Naive thymus-derived CD4-positive, alpha-beta T cell (primary cell): ENCODE measurements around the gene SPAAR. TPM values are rescaled to one million over a fixed set of nuclear protein-coding genes. Genes with fewer than 3 reads are reported as not detected.
A peak's percentile ranks its signal among the peaks of the same experiment; 100 is the strongest.
"Not testable (repeated sequence)": the region's sequence is repeated elsewhere in the genome, so short reads cannot be mapped to it uniquely, and the experiment has no call there.

Experiments
- ATAC-seq: fragments of 150-1000 bp; cut with Tn5 transposase; 2 replicates; pipeline ENCODE4 v1.10.0; 2021; ENCODE audit warnings: mild to moderate bottlenecking, moderate library complexity
- CTCF ChIA-PET: fragments of 350-600 bp; sonication (Branson Sonifier 250); formaldehyde crosslinking; loops from one replicate; lab custom pipeline; 2021; ENCODE audit warnings: antibody characterized with exemption; lab: Charles Lee
- POLR2A ChIA-PET: fragments of 350-600 bp; sonication (Branson Sonifier 250); formaldehyde crosslinking; loops from one replicate; lab custom pipeline; 2021; ENCODE audit warnings: antibody characterized with exemption, inconsistent platforms; lab: Charles Lee
- DNase-seq, 9 donors: peaks; one replicate each; pipeline versions ENCODE4 v3.0.0 to v3.0.0-alpha.2; 2020 to 2022; ENCODE audit warnings: mixed read lengths in 1 of 9
- H3K27ac ChIP-seq: one replicate; pipeline ENCODE4 v1.7.0; 2013; ENCODE audit warnings: mild to moderate bottlenecking, low read depth, low read length, moderate library complexity
- H3K27me3 ChIP-seq, 2 donors: one replicate each; pipeline ENCODE4 v1.7.0; 2013; ENCODE audit warnings: low read length in 2 of 2, mild to moderate bottlenecking in 2 of 2, moderate library complexity in 2 of 2; ENCODE audit not compliant: control insufficient read depth in 2 of 2, insufficient read depth in 2 of 2
- H3K36me3 ChIP-seq, 3 experiments: 1 replicate in 2 of 3; 2 replicates in 1 of 3; pipeline ENCODE4 v1.7.0; 2013; ENCODE audit warnings: low read length in 3 of 3, mild to moderate bottlenecking in 3 of 3, moderate library complexity in 1 of 3; ENCODE audit not compliant: insufficient read depth in 3 of 3, control insufficient read depth in 2 of 3
- H3K4me1 ChIP-seq, 2 donors: one replicate each; pipeline ENCODE4 v1.7.0; 2013; ENCODE audit warnings: low read length in 2 of 2, mild to moderate bottlenecking in 2 of 2, moderate library complexity in 1 of 2; ENCODE audit not compliant: control insufficient read depth in 2 of 2, insufficient read depth in 2 of 2
- H3K4me3 ChIP-seq: 2 replicates; pipeline ENCODE4 v1.7.0; 2013; ENCODE audit warnings: mild to moderate bottlenecking, low read length
- H3K9me3 ChIP-seq, 3 experiments: 1 replicate in 2 of 3; 2 replicates in 1 of 3; pipeline ENCODE4 v1.7.0; 2013; ENCODE audit warnings: low read length in 3 of 3; ENCODE audit not compliant: control insufficient read depth in 2 of 3
- H3K27ac Mint-ChIP-seq, 9 donors: one replicate each; pipeline ENCODE4 v1.8.0; 2020 to 2022; ENCODE audit warnings: mixed read lengths in 9 of 9, mild to moderate bottlenecking in 8 of 9, moderate library complexity in 5 of 9, inconsistent platforms in 2 of 9
- H3K27me3 Mint-ChIP-seq, 5 donors: one replicate each; pipeline ENCODE4 v1.8.0; 2021 to 2022; ENCODE audit warnings: mixed read lengths in 5 of 5, mild to moderate bottlenecking in 1 of 5
- H3K36me3 Mint-ChIP-seq, 5 donors: one replicate each; pipeline ENCODE4 v1.8.0; 2020 to 2022; ENCODE audit warnings: mixed read lengths in 5 of 5, mild to moderate bottlenecking in 3 of 5, inconsistent platforms in 1 of 5
- H3K4me1 Mint-ChIP-seq, 7 donors: one replicate each; pipeline ENCODE4 v1.8.0; 2020 to 2022; ENCODE audit warnings: mixed read lengths in 7 of 7, mild to moderate bottlenecking in 3 of 7, inconsistent platforms in 1 of 7
- H3K4me3 Mint-ChIP-seq, 10 donors: one replicate each; pipeline ENCODE4 v1.8.0; 2020 to 2022; ENCODE audit warnings: mild to moderate bottlenecking in 10 of 10, mixed read lengths in 10 of 10, moderate library complexity in 6 of 10, inconsistent platforms in 2 of 10
- H3K9me3 Mint-ChIP-seq, 11 donors: one replicate each; pipeline ENCODE4 v1.8.0; 2020 to 2022; ENCODE audit warnings: mixed read lengths in 11 of 11, mild to moderate bottlenecking in 4 of 11, inconsistent platforms in 1 of 11, moderate library complexity in 1 of 11
- intact Hi-C, 2 donors: fragments of 100-400 bp; cut with micrococcal nuclease; formaldehyde crosslinking; loops; one replicate each; pipeline ENCODE4 v1.15.1; 2023
- polyA plus RNA-seq, 2 donors: library from polyadenylated mRNA; unstranded; fragments of 300-500 nt; fragmentation: Illumina TruSeq; gene quantifications; one replicate each; pipeline ENCODE4 v1.2.3, GENCODE V29; 2021
- total RNA-seq, 6 experiments: library from RNA in 5 of 6; stranded (reverse) in 5 of 6; gene quantifications; 1 replicate in 5 of 6; 2 replicates in 1 of 6; pipeline ENCODE4 v1.2.3 and lab custom pipeline; 2021 to 2026

The SPAAR gene
- total and polyA plus RNA-seq, 7 experiments from 2014 or later = not detected

DNA sequence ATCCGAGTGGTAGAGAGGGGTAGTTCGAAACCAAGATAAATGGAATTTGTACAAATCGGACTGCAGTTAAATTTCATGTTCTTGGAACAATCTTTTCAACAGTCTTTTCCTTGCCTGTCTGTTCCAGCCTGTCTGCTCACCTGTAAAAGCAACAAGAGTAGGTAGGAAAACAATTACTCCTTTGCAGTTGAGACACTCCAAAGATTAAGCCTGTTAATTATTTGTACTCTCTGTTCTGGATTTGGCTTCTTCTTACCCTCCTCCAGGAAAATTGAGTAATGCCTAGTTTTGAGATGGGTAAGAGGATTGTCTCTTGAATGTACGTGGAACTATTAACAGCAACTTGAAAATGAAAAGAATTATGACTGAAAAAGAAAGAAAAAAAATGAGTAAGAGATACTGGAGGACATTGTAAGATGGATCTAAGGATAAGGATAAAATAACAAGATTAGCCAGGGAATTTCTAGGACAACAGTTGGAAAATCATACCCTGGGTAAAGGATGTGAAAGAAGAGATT, 24.3 kb downstream of the SPAAR start:
- peak overlapping the region in 6 of 9 donors; percentile 13 to 82 (median 56) for H3K27ac Mint-ChIP-seq
- H3K9me3 Mint-ChIP-seq = peaks cover 0 to 10% (median 3%) of the 10 kb centered on the region in 11 donors
- CTCF ChIA-PET = interaction anchor here (0.9 kb wide), 1 partner anchor 12 kb away, joined by 5 read pairs; no protein-coding TSS in a partner anchor

DNA sequence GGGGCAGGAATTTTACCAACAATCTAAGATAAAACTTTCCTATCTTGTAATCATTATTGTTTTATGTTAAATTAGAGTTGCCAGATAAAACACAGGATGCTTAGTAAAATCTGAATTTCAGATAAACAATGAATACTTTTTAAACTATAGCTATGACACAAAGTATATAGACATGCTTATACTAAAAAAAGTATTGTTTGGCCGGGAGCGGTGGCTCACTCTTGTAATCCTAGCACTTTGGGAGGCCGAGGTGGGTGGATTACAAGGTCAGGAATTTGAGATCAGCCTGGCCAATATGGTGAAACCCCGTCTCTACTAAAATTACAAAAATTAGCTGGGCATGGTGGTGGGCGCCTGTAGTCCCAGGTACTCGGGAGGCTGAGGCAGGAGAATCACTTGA, 24.8 kb downstream of the SPAAR start:
- intact Hi-C loops, H3K27me3 ChIP-seq, H3K36me3 ChIP-seq, H3K36me3 Mint-ChIP-seq, H3K27ac ChIP-seq, H3K4me3 ChIP-seq, DNase-seq, ATAC-seq, POLR2A ChIA-PET, H3K9me3 ChIP-seq: not testable (repeated sequence)
- Mint-ChIP-seq H3K27ac (peak overlapping the region in 4 of 9 donors; percentile 13 to 82 (median 60)), H3K4me3 (peak overlapping the region in 1 of 10 donors; percentile 74), H3K9me3 (peaks cover 0 to 10% (median 3%) of the 10 kb centered on the region in 11 donors), H3K4me1 (peaks cover 26 to 61% (median 48%) of the 10 kb centered on the region in 7 donors), H3K27me3 (peaks cover 0 to 11% (median 0%) of the 10 kb centered on the region in 5 donors)
- CTCF ChIA-PET = interaction anchor here (0.6 kb wide), 1 partner anchor 22 kb away, joined by 4 read pairs; no protein-coding TSS in a partner anchor
- peaks cover 0 to 22% of the 10 kb centered on the region in 2 donors for H3K4me1 ChIP-seq

More for the DNA sequence above, 24.3 kb downstream of the SPAAR start:
- Histone ChIP-seq H3K27me3 (no peaks in the 10 kb centered on the region), H3K4me3 (no peak overlapping the region), H3K27ac (no peak overlapping the region), H3K4me1 (peaks cover 0 to 18% of the 10 kb centered on the region in 2 donors), H3K9me3 (no peaks in the 10 kb centered on the region), H3K36me3 (no peaks in the 10 kb centered on the region)
- H3K4me1 Mint-ChIP-seq = peaks cover 23 to 60% (median 43%) of the 10 kb centered on the region in 7 donors
- peaks cover 0 to 16% (median 0%) of the 10 kb centered on the region in 5 donors for H3K27me3 Mint-ChIP-seq
- peak overlapping the region in 4 of 10 donors; percentile 7 to 74 (median 34) for H3K4me3 Mint-ChIP-seq
- ATAC-seq (no peak), DNase-seq (no peak)
- POLR2A ChIA-PET = no interaction called here
- intact Hi-C loops = no loop called here
- H3K36me3 Mint-ChIP-seq = peaks cover 0 to 8% (median 6%) of the 10 kb centered on the region in 5 donors

DNA sequence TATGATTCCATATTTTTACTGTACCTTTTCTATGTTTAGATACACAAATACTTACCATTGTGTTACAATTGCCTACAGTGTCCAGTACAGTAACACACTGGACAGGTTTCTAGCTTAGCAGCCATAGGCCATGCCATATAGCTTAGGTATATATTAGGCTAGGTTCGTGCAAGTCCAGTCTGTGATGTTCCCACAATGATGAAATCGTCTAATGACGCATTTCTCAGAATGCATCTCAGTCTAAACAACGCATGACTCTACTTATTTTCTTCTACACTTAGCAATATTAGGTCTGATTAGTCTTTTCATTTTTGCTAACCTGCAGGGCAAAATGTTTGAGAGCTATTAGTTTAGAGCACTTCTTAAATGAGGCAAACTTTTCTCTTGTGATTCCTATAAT, 26.0 kb downstream of the SPAAR start:
- no peaks in the 10 kb centered on the region for H3K9me3 ChIP-seq
- DNase-seq (no peak), ATAC-seq (no peak)
- ChIA-PET POLR2A (interaction anchor here (1.5 kb wide), 1 partner anchor 9 kb away, joined by 4 read pairs; no protein-coding TSS in a partner anchor), CTCF (interaction anchor here (0.6 kb wide), 1 partner anchor 33 kb away, joined by 3 read pairs; no protein-coding TSS in a partner anchor)
- no peak overlapping the region for H3K4me3 ChIP-seq
- intact Hi-C loops = no loop called here
- no peak overlapping the region for H3K27ac ChIP-seq
- peaks cover 4 to 34% of the 10 kb centered on the region in 2 donors for H3K4me1 ChIP-seq
- Mint-ChIP-seq H3K4me1 (peaks cover 31 to 70% (median 60%) of the 10 kb centered on the region in 7 donors), H3K27me3 (peaks cover 0 to 4% (median 0%) of the 10 kb centered on the region in 5 donors), H3K4me3 (no peak overlapping the region), H3K9me3 (peaks cover 0 to 7% (median 3%) of the 10 kb centered on the region in 11 donors), H3K36me3 (peaks cover 0 to 8% (median 6%) of the 10 kb centered on the region in 5 donors), H3K27ac (no peak overlapping the region)
- H3K27me3 ChIP-seq = no peaks in the 10 kb centered on the region
- H3K36me3 ChIP-seq = no peaks in the 10 kb centered on the region

DNA sequence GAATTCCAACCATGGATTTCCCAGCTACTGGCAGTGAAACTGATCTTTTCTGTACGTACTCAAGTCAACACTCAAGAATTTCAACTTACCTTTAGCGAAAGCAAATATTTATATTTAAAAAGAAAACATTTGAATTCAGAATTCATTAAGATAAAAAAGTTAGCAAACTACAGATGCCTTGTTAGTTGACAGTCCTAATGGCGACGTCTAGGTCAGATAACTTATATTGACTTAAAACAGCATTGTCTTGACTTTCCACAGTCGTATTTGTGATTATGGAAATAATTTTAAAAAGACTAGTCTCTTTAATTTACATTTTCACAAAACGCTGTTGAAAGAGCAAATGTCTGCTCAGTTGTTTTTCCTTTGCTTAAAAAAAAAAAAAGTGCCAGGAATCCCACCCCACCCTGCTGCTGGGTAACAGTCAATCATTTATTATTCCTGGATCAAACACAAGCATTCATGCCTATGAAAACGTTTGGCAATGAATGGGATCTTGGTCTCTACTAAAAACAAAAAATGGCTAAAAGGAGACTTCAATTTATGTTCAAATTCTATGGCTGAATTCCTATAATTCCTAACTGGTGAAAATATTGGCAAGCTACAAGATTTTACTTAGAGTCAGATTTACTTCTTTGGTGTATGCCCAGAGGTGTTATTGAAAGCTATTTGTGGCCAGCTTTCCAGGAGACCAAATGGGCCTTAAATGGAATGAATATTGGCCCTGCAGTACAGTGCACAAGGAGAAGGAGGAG, 26.6 kb downstream of the SPAAR start:
- intact Hi-C loops = no loop called here
- ChIA-PET POLR2A (interaction anchor here (1.5 kb wide), 1 partner anchor 9 kb away, joined by 4 read pairs; no protein-coding TSS in a partner anchor), CTCF (interaction anchor here (0.6 to 1.0 kb wide), 4 partner anchors 20 to 1187 kb away, joined by 3 to 9 read pairs (median 4); no protein-coding TSS in a partner anchor)
- Histone ChIP-seq H3K36me3 (no peaks in the 10 kb centered on the region), H3K4me3 (no peak overlapping the region), H3K27me3 (no peaks in the 10 kb centered on the region), H3K27ac (no peak overlapping the region), H3K9me3 (no peaks in the 10 kb centered on the region), H3K4me1 (peaks cover 8 to 41% of the 10 kb centered on the region in 2 donors)
- DNase-seq (no peak), ATAC-seq (no peak)
- peak overlapping the region in 1 of 9 donors; percentile 7 for H3K27ac Mint-ChIP-seq
- peaks cover 37 to 72% (median 67%) of the 10 kb centered on the region in 7 donors for H3K4me1 Mint-ChIP-seq
- peaks cover 0 to 7% (median 3%) of the 10 kb centered on the region in 11 donors for H3K9me3 Mint-ChIP-seq
- peaks cover 0 to 8% (median 6%) of the 10 kb centered on the region in 5 donors for H3K36me3 Mint-ChIP-seq
- H3K27me3 Mint-ChIP-seq = peaks cover 0 to 3% (median 0%) of the 10 kb centered on the region in 5 donors
- no peak overlapping the region for H3K4me3 Mint-ChIP-seq

GRCh38 chr9:35937227-35937626, 27.9 kb downstream of the SPAAR start:
- Histone ChIP-seq H3K4me1 (peaks cover 13 to 54% of the 10 kb centered on the region in 2 donors), H3K9me3 (no peaks in the 10 kb centered on the region), H3K27me3 (no peaks in the 10 kb centered on the region), H3K36me3 (no peaks in the 10 kb centered on the region), H3K4me3 (no peak overlapping the region), H3K27ac (no peak overlapping the region)
- H3K36me3 Mint-ChIP-seq = peaks cover 0 to 8% (median 6%) of the 10 kb centered on the region in 5 donors
- H3K4me1 Mint-ChIP-seq = peaks cover 44 to 77% (median 73%) of the 10 kb centered on the region in 7 donors
- CTCF ChIA-PET = no interaction called here
- peak overlapping the region in 8 of 10 donors; percentile 3 to 75 (median 36) for H3K4me3 Mint-ChIP-seq
- H3K27me3 Mint-ChIP-seq = no peaks in the 10 kb centered on the region
- DNase-seq = no peak
- intact Hi-C loops = no loop called here
- POLR2A ChIA-PET = no interaction called here
- H3K9me3 Mint-ChIP-seq = peaks cover 0 to 7% (median 3%) of the 10 kb centered on the region in 11 donors
- peak overlapping the region in 7 of 9 donors; percentile 23 to 77 (median 68) for H3K27ac Mint-ChIP-seq
- no peak for ATAC-seq
